Eye (tissue), 1 donor: Measurements from ENCODE around the gene RSU1.

ENCODE experiments used
- DNase-seq: peaks from one replicate; pipeline ENCODE4 v3.0.0-alpha.2; 2015

The RSU1 gene

DNA sequence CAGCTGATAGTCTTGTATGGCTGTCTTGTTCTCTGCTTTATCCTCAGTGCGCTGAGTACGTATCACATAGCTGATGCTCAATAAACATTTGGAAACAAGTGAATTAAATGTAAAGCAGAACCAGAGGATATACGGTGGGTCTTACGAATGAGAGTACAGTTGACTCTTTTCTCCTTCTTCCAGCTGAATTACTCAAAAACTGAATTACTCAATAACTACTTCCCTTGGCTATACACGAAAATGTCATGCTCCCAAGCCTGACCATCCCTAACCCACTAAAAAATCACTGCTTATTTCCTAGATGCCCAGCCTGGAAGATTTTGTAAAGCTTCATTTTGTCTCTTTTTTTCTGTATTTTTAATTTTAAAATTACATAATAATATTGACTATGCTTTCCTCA is 3.2 kb upstream of the RSU1 start:
- no peak for DNase-seq

- no peak for DNase-seq
Measured at GRCh38 chr10:16820018-16820417, 2.8 kb upstream of the RSU1 start.

DNA sequence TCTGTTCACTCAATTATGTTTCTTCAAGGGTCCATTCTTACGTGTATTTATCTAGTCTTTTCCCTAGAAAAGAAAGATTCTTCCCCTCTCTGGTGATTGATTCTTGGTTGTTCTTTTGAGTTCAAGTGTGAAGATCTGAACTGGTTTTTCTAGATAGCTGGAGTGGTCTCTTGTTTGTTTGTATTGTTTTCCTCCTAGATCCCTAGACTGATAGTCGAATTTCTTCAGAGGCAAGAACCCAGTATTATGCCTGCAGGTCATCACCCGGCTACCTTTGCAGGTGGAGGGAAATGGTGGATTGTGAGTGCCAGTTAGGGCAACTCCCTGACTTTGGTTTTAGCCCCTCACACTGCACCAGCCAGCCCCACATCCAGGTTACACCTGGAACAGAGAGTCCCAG is 2.2 kb upstream of the RSU1 start:
- DNase-seq = no peak

DNA sequence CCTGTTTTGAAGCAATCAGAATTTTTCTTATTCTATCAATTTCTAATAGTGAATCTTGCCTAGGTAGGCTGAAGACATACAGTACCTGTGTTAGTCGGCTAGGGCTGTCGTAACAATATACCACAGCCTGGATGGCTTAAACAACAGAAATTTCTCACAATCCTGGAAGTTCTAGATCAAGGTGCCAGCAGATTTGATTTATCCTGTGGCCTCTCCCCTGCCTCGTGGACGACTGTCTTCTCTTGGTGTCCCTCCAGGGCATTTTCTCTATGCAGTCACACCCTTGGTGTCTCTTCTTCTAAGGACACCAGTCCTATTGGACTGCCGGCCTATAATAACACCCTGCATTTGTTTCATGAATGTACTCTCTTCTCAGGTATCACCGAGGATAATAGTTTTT is 1.8 kb upstream of the RSU1 start:
- no peak for DNase-seq

GRCh38 chr10:16816830-16817124 is 447 bp downstream of the RSU1 start:
- DNase-seq = no peak

DNA sequence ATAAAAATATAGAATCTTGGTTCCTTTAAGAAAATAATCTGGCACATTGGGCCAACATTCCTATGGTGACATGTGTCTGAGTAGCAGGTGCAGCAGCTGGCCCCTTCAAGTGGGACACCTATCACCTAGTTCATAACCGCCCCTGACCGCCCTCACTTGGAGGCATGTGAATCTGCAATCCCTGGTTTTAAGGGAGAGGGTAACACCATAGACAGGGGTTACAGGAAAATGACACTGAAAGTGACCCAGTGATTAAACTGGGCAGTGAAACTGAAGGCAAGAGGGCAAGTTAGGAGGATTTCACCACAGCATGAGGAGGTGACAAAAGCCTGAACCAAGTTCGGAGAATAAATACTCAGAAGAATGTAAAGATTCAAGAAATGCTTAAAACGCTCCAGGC is 1.1 kb downstream of the RSU1 start:
- no peak for DNase-seq

GRCh38 chr10:16814012-16814411 is 3.2 kb downstream of the RSU1 start:
- DNase-seq = no peak

GRCh38 chr10:16812676-16813075 is 4.5 kb downstream of the RSU1 start:
- DNase-seq = no peak

DNA sequence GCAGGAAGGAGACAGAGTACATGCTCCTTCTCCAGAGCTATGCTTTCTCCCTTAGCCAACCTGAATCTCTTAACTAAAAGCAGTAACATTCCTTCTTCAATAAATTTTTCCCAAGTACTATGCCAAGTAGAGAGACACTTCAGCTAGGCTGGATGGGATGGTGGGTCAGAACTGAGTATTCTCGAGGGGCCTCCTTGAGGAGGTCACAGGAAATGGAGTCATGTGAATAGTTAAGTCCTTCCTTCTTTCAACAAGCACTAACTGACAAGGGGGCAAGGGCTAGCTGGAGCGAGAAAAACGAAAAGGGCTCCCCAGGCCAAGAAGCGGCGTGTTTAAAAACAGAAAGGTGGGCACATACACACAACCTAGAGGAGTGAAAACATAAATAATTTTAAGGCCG is 5.5 kb downstream of the RSU1 start:
- DNase-seq = no peak

GRCh38 chr10:16811292-16811691 is 5.9 kb downstream of the RSU1 start:
- no peak for DNase-seq

GRCh38 chr10:16809074-16809718 is 8.0 kb downstream of the RSU1 start:
- DNase-seq = peak; percentile 26

- DNase-seq = no peak
Measured at GRCh38 chr10:16804123-16804522, 13.1 kb downstream of the RSU1 start.

GRCh38 chr10:16803464-16803863 is 13.8 kb downstream of the RSU1 start:
- DNase-seq = no peak

- no peak for DNase-seq
Measured at GRCh38 chr10:16799621-16800020, 17.6 kb downstream of the RSU1 start.

GRCh38 chr10:16798571-16798970 is 18.7 kb downstream of the RSU1 start:
- DNase-seq = no peak

DNA sequence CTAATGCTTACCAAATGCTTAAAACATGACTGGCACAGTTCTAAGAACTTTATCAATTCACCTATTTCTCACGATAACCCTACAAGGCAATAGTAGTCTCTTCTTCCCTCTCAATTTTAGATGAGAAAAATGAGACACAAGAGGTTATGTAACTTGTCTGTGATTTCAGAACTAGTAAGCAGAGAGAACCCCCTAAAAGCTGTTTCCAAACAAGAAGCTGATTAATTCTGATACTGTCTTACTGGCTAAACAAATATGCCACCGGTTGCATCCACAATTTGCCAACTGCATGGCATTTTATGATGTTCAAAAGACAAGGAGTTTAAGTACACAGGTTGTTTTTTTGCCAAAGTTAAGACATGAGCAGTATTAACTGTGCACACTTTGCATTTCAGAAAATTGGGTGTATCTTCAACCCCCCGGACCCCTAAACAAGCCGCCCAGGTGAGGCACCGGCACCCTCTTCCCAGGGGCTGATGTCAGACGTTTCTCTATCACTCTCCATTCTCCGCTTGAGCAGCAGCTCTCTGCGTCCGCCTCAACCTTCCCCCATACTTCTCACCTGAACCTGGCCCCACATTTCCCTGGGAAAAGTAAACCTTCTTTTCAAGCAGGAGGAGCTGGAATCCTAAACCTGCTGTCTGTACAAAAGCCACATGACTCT is 21.7 kb downstream of the RSU1 start:
- DNase-seq = no peak

DNA sequence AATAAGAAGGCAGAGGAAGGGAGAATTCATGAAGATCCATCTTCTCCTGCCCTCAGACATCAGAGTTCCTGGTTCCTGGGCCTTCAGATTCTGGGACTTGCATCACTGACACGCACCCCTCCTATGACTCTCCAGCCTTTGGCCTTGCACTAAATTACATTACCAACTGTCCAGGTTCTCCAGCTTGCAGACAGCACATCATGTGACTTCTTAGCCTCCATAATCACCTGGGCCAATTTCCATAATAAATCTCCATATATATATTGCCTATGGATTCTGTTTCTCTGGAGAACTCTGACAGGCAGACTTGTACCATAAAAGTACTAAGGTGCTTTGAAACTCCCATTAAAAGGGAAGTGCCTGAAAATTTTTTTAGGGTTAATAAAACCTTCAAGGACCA is 23.2 kb downstream of the RSU1 start:
- no peak for DNase-seq

GRCh38 chr10:16792675-16793074 is 24.5 kb downstream of the RSU1 start:
- DNase-seq = no peak

- no peak for DNase-seq
Measured at GRCh38 chr10:16789765-16790164, 27.5 kb downstream of the RSU1 start.

DNA sequence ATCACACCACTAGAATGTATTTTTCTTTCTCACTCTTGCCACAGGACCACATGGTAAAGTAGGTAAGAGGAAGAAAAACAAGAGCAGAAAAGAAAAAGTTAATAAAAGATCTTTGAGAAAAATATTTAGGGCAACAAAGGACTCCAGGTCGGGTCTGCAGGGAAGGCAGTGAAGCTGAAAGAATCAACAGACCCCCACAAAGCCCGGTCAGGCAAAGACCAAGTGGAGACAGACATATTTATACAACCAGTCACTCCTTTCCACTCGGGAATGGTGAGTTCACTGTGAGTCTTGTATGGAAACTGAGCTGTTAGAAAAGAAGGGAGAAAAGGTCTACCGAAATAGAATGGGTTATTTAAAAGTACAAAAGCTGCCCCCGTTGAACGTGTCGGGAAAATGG is 28.0 kb downstream of the RSU1 start:
- no peak for DNase-seq

- no peak for DNase-seq
Measured at GRCh38 chr10:16788778-16789177, 28.4 kb downstream of the RSU1 start.

GRCh38 chr10:16788125-16788524 is 29.1 kb downstream of the RSU1 start:
- no peak for DNase-seq

DNA sequence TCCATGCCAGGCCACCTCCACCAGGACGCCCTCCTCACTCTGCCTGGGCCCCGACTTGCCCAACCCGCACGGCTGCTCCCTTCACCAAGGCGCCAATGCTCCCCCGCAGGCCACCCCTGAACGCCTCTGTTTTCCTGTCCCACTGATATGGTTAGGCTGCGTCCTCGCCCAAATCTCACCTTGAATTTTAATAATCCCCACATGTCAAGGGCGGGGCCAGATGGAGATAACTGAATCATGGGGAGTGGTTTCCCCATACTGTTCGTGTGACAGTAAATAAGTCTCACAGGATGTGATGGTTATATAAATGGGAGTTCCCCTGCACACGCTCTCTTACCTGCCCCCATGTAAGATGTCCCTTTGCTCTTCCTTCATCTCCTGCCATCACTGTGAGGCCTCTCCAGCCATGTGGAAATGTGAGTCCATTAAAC is 29.8 kb downstream of the RSU1 start:
- DNase-seq = no peak

GRCh38 chr10:16780338-16780880 is 36.8 kb downstream of the RSU1 start:
- DNase-seq = no peak

DNA sequence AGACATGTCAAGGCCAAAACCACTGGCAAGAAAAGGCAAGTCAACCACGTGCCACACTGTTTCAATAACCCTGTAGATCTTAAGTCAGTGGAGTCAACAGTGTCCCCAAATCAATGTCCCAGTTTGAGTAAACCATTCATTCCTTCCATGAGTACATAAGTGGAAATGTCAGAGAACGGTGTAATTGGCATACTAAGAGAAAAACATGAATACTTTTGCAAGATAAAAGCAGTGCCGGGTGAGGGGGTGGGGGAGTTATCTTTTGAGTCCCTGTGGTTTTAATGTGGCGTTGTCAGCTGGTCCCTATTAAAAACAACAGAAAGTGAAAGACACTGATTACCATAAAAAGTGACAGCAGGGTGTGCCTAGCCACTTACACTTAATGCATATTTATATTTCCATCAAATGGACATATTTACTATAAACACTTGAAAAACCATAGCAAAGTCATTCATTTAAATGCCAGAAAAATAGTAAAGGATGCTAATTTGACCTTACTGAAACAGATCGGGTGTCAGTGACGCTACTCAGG is 37.8 kb downstream of the RSU1 start:
- no peak for DNase-seq
